Endothelial cell of umbilical vein (primary cell): ENCODE results near the gene KPTN.

ENCODE experiments used
- POLR2A ChIP-seq: IDR thresholded peaks from 2 replicates; pipeline ENCODE4 v1.6.1; 2012; ENCODE audit warnings: low read depth, mild to moderate bottlenecking, control low read depth, low read length
- POLR2AphosphoS5 ChIP-seq: IDR thresholded peaks from 2 replicates; pipeline ENCODE4 v1.6.1; 2012; ENCODE audit warnings: low read depth, mild to moderate bottlenecking, control low read depth, low read length, moderate library complexity; ENCODE audit not compliant: insufficient read depth
- TF ChIP-seq, protein P1 (sequence below), 2 donors: IDR thresholded peaks; 1 replicate in 1 of 2; 2 replicates in 1 of 2; pipeline ENCODE4 v1.5.1; 2011; ENCODE audit warnings: low read length in 2 of 2, mild to moderate bottlenecking in 2 of 2, moderate library complexity in 2 of 2, control low read depth in 1 of 2, inconsistent platforms in 1 of 2, low read depth in 1 of 2; ENCODE audit not compliant: insufficient read depth in 1 of 2; ENCODE audit errors: extremely low read depth in 1 of 2

DNA sequence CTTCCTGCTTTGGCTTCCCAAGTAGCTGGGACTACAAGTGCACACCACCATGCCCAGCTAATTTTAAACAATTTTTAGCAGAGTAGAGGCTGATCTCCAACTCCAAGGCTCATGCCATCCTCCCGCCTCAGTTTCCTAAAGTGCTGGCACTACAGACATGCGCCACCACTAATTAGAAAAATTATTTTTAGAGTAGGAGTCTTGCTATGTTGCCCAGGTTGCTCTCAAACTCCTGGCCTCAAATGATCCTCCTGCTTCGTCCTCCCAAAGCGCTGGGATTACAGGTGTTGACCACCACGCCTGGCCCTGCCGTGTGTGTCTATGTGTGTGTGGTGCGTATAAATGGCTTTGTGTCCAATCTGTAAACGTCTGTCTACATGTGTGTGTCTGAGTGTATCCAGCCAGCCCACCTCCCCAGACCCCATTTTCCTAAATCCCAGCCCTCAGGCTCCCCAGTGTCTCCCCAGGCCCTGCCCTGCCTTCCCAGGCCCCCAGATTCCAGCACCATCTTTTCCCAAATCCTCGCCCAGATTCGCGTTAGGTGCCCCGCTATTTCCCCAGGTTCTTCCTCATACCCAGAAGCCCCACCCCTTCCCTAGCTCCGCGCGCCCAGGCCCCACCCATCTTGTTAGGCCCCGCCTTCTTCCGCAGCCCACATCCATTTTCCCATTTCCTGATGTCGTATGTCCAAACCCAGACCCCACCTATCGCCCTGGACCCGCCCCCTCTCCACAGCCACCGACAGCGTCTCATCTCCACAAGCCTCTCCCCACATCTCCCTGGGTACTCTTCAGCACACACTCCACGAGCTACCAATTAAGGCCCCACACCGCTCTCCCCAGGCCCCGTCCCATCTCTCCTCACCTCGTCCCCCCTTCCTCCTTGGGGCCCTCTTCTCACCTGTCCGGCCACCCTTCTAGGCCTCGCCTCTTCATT, 37.2 kb downstream of the KPTN start:
- TF ChIP-seq POLR2AphosphoS5 (no peak), POLR2A (no peak)
- TF ChIP-seq, protein P1, sequence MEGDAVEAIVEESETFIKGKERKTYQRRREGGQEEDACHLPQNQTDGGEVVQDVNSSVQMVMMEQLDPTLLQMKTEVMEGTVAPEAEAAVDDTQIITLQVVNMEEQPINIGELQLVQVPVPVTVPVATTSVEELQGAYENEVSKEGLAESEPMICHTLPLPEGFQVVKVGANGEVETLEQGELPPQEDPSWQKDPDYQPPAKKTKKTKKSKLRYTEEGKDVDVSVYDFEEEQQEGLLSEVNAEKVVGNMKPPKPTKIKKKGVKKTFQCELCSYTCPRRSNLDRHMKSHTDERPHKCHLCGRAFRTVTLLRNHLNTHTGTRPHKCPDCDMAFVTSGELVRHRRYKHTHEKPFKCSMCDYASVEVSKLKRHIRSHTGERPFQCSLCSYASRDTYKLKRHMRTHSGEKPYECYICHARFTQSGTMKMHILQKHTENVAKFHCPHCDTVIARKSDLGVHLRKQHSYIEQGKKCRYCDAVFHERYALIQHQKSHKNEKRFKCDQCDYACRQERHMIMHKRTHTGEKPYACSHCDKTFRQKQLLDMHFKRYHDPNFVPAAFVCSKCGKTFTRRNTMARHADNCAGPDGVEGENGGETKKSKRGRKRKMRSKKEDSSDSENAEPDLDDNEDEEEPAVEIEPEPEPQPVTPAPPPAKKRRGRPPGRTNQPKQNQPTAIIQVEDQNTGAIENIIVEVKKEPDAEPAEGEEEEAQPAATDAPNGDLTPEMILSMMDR (IDR thresholded peaks at IDR 0.05; ENCODE audit: extremely low read depth in 1 of 2, insufficient read depth in 1 of 2, low read depth in 1 of 2, low read length in 2 of 2), result no peak
